Gastroesophageal sphincter (tissue), 4 donors: Measurements from ENCODE around the gene WDR81. TPM values are rescaled to one million over a fixed set of nuclear protein-coding genes. Genes with fewer than 3 reads are reported as not detected.

Experiments used
- ATAC-seq: fragments of 150-250 bp; one replicate; pipeline ENCODE4 v1.9.1; 2016; ENCODE audit warnings: mild to moderate bottlenecking, moderate library complexity
- H3K27ac ChIP-seq, 4 donors: fragments of 200-600 bp; sonication (generic) in 3 of 4; 1 replicate in 3 of 4; 2 replicates in 1 of 4; pipeline ENCODE4 v1.5.1; 2016 to 2019
- H3K27me3 ChIP-seq: fragments of 200-600 bp; sonication (generic); one replicate; pipeline ENCODE4 v1.5.1; 2019
- H3K36me3 ChIP-seq, 2 donors: fragments of 200-600 bp; sonication (generic); one replicate each; pipeline ENCODE4 v1.5.1; 2019; ENCODE audit warnings: control low read depth in 1 of 2
- H3K4me1 ChIP-seq, 3 donors: fragments of 200-600 bp; sonication (generic); 1 replicate in 2 of 3; 2 replicates in 1 of 3; pipeline ENCODE4 v1.5.1; 2016 to 2019; ENCODE audit warnings: control low read depth in 2 of 3
- H3K4me3 ChIP-seq, 2 donors: fragments of 200-600 bp; sonication (generic); one replicate each; pipeline ENCODE4 v1.5.1; 2019; ENCODE audit warnings: mild to moderate bottlenecking in 1 of 2, moderate library complexity in 1 of 2
- H3K9me3 ChIP-seq, 3 donors: fragments of 200-600 bp; sonication (generic); one replicate each; pipeline ENCODE4 v1.5.1; 2017 to 2019; ENCODE audit warnings: control low read depth in 2 of 3
- EP300 ChIP-seq: sonication (generic); formaldehyde crosslinking; IDR thresholded peaks from one replicate; pipeline ENCODE4 v1.6.1; 2017; ENCODE audit warnings: antibody characterized with exemption, mild to moderate bottlenecking
- POLR2A ChIP-seq, 2 donors: fragments of 450-650 bp; IDR thresholded peaks; one replicate each; pipeline ENCODE4 v1.6.1; 2017; ENCODE audit warnings: antibody characterized with exemption in 2 of 2, mild to moderate bottlenecking in 2 of 2, moderate library complexity in 1 of 2
- POLR2AphosphoS5 ChIP-seq: sonication (generic); formaldehyde crosslinking; IDR thresholded peaks from one replicate; pipeline ENCODE4 v1.6.1; 2017; ENCODE audit warnings: antibody characterized with exemption
- WGBS, 2 donors: methylation state at CpG; one replicate each; pipeline ENCODE4 v1.1.5; 2018; ENCODE audit warnings: low coverage in 1 of 2; 5-methylcytosine and 5-hydroxymethylcytosine counted together
- total RNA-seq, 4 donors: library from RNA; depleted of rRNA; stranded (reverse); fragments of >200 nt; gene quantifications; one replicate each; pipeline ENCODE4 v1.1.0, GENCODE V29; 2016
- TF ChIP-seq, protein P1 (sequence below), 4 experiments: fragments of 200-600 bp in 2 of 4; fragments of 450-650 bp in 2 of 4; sonication (generic) in 1 of 4; IDR thresholded peaks; one replicate each; pipeline ENCODE4 v1.5.1; 2017 to 2019; ENCODE audit warnings: antibody characterized with exemption in 4 of 4, mild to moderate bottlenecking in 2 of 4, moderate library complexity in 2 of 4

The WDR81 gene
- total RNA-seq, 4 donors from 2014 or later, result 21.8 to 44.1 (median 32.2) TPM

GRCh38 chr17:1713160-1713877 lies 11.2 kb upstream of the WDR81 start:
- TF ChIP-seq, protein P1, sequence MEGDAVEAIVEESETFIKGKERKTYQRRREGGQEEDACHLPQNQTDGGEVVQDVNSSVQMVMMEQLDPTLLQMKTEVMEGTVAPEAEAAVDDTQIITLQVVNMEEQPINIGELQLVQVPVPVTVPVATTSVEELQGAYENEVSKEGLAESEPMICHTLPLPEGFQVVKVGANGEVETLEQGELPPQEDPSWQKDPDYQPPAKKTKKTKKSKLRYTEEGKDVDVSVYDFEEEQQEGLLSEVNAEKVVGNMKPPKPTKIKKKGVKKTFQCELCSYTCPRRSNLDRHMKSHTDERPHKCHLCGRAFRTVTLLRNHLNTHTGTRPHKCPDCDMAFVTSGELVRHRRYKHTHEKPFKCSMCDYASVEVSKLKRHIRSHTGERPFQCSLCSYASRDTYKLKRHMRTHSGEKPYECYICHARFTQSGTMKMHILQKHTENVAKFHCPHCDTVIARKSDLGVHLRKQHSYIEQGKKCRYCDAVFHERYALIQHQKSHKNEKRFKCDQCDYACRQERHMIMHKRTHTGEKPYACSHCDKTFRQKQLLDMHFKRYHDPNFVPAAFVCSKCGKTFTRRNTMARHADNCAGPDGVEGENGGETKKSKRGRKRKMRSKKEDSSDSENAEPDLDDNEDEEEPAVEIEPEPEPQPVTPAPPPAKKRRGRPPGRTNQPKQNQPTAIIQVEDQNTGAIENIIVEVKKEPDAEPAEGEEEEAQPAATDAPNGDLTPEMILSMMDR (IDR thresholded peaks at IDR 0.05), result no peak
- no peak for TF ChIP-seq POLR2A (IDR thresholded peaks at IDR 0.05)
- TF ChIP-seq POLR2AphosphoS5, result no peak
- TF ChIP-seq EP300, result no peak
- no peak for ATAC-seq
- Histone ChIP-seq H3K27me3 (no peaks in the 10 kb centered on the region), H3K4me3 (peak overlapping the region in 1 of 2 donors; percentile 100), H3K27ac (peak overlapping the region; percentile 97 to 100 (median 99)), H3K36me3 (peaks cover 0 to 26% of the 10 kb centered on the region in 2 donors), H3K4me1 (peaks cover 2 to 73% (median 43%) of the 10 kb centered on the region in 3 donors), H3K9me3 (no peaks in the 10 kb centered on the region)
- 55 to 64% methylated on average over 5 to 6 of the region's 10 CpGs for WGBS, 2 donors

- Histone ChIP-seq H3K9me3 (no peaks in the 10 kb centered on the region), H3K27me3 (no peaks in the 10 kb centered on the region), H3K36me3 (peaks cover 0 to 26% of the 10 kb centered on the region in 2 donors), H3K4me1 (peaks cover 2 to 75% (median 47%) of the 10 kb centered on the region in 3 donors), H3K4me3 (peak overlapping the region; percentile 92 to 100), H3K27ac (peak overlapping the region; percentile 97 to 100 (median 99))
- WGBS, 2 donors, result 0% methylated on average over 1 of the region's 11 CpGs; no CpG with 5 or more reads in 1 of the 2 donors
- TF ChIP-seq, protein P1 (IDR thresholded peaks at IDR 0.05), result peak in 3 of 4 experiments; percentile 35 to 51 (median 41)
- TF ChIP-seq EP300 (no peak), POLR2A (IDR thresholded peaks at IDR 0.05) (no peak)
- ATAC-seq, result no peak
Observed at GRCh38 chr17:1713878-1714426, 10.6 kb upstream of the WDR81 start.

GRCh38 chr17:1714427-1714979 lies 10.0 kb upstream of the WDR81 start:
- peak; percentile 89 for TF ChIP-seq POLR2AphosphoS5
- TF ChIP-seq, protein P1 (IDR thresholded peaks at IDR 0.05), result no peak
- H3K4me3 ChIP-seq, result peak overlapping the region; percentile 92 to 100
- WGBS, 2 donors, result 4% methylated on average over 4 to 7 of the region's 19 CpGs
- H3K9me3 ChIP-seq, result no peaks in the 10 kb centered on the region
- no peaks in the 10 kb centered on the region for H3K27me3 ChIP-seq
- H3K4me1 ChIP-seq, result peaks cover 2 to 70% (median 42%) of the 10 kb centered on the region in 3 donors
- peak; percentile 52 for ATAC-seq
- H3K36me3 ChIP-seq, result peaks cover 0 to 26% of the 10 kb centered on the region in 2 donors
- peak overlapping the region; percentile 97 to 100 (median 99) for H3K27ac ChIP-seq

- Histone ChIP-seq H3K27ac (peak overlapping the region; percentile 97 to 100 (median 99)), H3K9me3 (no peaks in the 10 kb centered on the region), H3K36me3 (peaks cover 0 to 26% of the 10 kb centered on the region in 2 donors), H3K27me3 (no peaks in the 10 kb centered on the region), H3K4me3 (peak overlapping the region; percentile 92 to 100), H3K4me1 (peaks cover 2 to 65% (median 40%) of the 10 kb centered on the region in 3 donors)
- TF ChIP-seq POLR2A (IDR thresholded peaks at IDR 0.05) (peak; percentile 69 to 79), POLR2AphosphoS5 (peak; percentile 81), EP300 (peak; percentile 20)
- TF ChIP-seq, protein P1 (IDR thresholded peaks at IDR 0.05), result peak in 1 of 4 experiments; percentile 9
- 0% methylated on average over 1 of the region's 32 CpGs; no CpG with 5 or more reads in 1 of the 2 donors for WGBS, 2 donors
- peak; percentile 60 for ATAC-seq
Observed at GRCh38 chr17:1714980-1715802, 9.3 kb upstream of the WDR81 start.
